Hypothalamus (tissue), 51 donors: ENCODE data around the gene C2CD4A.

Experiments
- DNase-seq, 51 donors: peaks; one replicate each; lab custom pipeline; 2025; lab: John Stamatoyannopoulos, UW

The C2CD4A gene

DNA sequence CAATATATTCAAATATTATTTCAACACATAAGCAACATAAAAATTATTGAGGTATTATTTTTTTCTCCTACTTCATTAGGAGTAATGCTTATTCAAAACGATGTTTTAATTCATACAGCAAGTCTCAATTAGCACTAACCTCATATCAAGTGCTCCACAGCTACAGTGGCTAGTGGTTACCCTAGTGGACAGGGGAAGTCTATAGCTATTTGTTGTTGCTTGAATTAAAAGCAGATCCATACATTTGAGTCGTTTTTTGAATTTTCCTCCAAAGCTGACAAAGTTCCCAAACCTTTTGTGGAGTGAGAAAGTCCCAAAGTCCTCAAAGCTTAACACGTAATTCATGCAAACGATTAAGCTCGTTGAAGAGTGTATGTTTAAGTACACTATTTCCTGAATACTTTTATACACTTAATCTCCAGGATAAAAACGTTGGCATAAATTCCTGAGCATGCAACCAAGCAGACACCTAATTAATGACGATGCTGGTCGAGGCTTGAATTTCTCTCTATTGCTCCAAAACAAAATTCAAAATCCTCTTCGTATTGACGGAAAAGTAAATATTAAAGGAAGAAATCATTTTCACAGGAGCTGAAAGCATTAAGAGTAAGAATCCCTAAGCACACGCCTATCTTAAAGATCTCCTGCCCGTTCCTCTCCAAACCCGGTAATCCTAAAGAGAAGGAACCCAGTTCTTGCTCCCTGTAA, 7.5 kb upstream of the C2CD4A start:
- DNase-seq = no peak

DNA sequence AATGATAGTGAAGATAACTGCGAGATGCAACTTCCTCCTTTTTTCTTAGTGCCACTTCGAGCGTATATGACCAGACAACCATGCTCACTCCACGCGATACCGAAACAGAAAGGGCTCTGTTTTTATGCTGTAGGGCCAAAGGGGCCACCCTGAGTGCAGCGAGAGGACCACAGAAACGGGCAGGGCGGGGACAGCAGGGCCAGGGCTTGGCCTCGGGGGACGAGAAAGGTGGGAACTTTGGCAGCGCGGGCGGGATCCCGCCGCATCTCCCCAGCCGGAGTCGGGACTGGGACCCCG, 7.0 kb upstream of the C2CD4A start:
- DNase-seq = peak in 16 of 51 donors; percentile 22 to 83 (median 56)

DNA sequence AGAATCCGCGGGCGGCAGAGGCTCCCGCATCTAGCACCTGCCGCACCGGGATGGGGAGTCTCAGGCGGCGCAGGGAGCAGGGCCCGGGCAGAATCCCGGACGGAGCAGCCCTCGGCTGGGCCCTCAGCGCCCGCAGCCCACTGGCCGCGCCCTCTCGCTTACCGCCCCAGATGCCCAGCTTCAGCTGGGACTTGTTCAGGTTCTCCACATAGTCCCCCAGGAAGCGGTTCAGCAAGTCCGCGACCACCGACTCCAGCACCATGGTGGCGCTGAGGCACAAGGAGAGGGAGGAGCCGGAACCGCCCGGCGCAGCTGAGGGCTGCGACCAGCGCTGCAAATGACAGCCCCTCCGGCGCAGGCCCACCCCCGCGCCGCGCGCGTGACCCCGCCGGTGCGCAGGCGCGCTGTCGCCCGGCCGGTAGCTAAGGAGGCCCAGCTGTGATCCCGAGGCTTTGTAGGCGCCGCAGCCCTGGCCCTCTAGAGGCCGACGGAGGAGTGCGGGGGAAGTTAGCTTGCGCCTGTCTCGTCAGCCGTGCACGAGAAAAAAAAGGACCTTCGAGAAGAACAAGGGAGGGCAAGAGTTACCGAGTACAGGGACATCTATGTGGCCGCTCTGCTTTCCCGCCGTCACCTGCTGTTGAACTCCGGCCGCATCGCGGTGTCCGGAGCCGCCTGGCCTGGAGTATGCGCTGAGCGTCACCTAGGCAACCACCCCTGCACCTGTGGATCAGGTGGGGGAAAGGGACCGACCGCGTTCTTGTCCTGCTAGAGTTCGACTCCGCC, 6.5 kb upstream of the C2CD4A start, which contains the start of gene VPS13C:
Gene VPS13C, minus strand, starts transcription at position 335 of the 783 bp plus-strand sequence. Its CDS starts 73 bp downstream, at position 262.
- DNase-seq = peak; percentile 66 to 95 (median 88)

DNA sequence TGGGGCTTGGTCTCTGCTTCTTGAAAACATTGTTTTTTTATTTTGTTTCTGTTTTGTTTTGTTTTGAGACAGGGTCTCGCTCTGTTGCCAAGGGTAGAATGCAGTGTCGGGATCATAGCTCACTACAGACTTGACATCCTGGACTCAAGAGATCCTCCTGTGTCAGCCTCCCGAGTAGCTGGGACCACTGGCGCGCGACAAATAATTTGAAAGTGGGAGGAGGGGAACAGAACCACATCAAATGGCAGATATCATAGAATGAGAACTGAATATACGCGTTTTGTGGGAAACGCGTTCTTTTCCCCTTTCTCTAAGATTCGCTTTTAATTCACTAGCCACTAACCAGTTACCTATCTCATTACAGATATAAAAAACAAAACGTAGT, 5.9 kb upstream of the C2CD4A start:
- no peak for DNase-seq

DNA sequence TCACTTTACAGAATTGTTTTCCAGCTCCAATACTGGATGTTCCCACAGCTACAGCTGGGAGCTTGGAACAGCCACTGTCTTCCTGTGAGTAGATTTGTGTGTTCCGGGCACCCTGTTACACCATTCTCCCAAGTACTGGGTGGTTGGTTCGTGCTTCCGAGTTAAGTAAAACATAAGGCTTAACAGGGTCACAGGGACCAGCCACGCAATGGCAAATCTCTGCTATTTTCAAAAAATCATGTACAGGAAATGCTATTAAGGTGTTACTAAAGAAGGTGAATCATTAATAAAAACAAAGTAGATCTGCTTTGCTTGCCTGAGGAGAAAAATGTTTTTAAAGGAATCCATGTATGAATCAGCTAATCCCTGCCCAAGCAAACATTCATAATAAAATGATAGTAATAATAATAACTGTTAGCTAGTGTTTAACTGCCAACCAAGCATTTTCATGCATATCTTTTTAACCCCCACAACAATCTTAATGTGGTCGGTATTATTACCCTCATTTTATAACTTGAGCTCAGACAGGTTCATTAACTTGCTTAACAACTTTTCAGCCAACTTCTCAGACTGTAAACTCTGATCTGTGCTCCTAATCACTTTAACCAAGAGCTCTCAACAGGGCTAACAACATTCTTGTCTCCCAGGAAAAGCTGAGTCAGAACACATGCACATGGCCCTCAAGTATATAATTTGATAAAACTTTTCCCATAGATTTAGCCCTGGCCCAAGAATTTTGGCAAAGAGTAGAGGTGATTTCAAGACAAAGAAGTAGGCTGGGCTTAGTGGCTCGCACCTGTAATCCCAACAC, 2.7 kb upstream of the C2CD4A start:
- no peak for DNase-seq

DNA sequence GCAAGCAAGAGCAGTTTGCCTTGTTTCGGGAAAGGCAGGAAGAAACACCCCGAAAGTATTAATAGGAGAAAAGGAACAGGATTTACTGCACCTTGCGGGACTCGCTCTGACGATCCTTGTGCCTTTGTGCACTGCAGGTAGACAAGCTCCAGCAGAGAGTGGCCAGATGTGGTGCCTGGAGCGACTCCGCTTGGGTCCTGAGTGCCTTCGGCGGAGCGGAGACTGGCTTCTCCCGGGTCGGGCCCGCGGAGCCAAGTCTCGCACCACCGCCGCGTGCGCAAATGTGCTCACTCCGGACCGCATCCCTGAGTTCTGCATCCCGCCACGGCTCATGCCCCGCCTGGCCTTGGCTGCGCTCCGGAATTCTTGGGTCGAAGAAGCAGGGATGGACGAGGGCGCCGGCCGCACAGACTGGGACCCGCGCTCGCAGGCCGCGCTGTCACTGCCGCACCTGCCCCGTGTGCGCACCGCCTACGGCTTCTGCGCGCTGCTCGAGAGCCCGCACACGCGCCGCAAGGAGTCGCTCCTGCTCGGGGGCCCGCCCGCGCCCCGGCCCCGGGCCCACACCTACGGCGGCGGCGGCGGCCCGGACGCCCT, 769 bp downstream of the C2CD4A start:
- peak in 9 of 51 donors; percentile 3 to 34 (median 19) for DNase-seq

DNA sequence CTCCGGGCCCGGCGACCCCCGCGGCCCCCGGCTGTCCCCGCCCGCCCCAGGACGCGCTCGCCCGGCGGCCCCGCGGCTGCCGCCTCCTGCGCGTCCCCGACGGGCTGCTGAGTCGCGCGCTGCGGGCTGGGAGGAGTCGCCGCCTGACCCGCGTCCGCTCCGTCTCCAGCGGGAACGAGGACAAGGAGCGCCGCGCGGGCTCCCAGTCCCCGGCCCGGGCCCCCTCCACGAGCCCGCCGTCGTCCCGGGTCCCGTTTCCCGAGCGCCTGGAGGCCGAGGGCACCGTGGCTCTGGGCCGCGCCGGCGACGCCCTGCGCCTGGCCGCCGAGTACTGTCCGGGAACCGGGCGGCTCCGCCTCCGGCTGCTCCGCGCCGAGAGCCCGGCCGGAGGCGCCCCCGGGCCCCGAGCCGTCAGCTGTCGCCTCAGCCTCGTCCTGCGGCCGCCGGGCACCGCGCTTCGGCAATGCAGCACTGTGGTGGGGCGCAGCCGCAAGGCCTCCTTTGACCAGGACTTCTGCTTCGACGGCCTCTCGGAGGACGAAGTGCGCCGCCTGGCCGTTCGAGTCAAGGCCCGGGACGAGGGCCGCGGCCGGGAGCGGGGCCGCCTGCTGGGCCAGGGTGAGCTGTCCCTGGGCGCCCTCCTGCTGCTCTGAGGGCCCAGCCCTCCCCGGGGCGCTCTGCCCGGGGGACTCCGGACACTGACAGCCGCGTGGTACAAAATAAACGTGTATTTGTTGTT, 1.5 kb downstream of the C2CD4A start:
- DNase-seq = peak in 12 of 51 donors; percentile 5 to 40 (median 10)

DNA sequence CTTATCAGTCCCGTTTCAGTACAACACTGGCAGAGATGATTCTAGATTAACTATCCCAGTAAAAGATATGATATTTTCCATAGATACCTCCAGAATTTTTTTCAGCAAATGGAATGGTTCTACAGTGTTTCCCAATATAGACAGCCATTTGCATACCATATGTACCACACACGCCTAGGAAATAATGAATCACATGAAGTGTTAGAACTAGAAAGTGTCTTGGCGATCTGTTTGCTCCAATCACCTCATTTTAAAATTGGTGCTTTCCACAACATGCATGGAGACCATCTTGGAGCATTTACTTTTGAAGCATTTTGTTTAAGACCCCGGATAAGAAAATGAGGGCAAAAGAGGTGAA, 2.0 kb downstream of the C2CD4A start:
- no peak for DNase-seq

DNA sequence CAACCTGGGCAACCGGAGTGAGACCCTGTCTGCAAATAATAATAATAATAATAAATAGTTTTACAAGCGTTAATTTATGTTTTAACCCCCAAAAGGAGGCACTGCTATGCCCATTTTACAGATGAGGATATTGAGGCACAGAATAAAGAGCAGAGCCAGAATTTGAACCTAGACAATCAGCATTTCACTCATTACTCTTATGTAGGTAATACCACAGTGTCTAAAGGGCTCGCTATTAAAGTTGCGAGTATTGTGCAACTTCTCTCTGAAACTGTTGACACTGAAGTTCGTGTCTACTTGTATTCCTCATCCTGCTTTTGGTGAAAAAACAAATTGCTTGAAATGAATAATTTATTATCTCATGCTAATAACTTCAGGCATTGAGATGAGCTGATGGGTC, 2.8 kb downstream of the C2CD4A start:
- DNase-seq = no peak

DNA sequence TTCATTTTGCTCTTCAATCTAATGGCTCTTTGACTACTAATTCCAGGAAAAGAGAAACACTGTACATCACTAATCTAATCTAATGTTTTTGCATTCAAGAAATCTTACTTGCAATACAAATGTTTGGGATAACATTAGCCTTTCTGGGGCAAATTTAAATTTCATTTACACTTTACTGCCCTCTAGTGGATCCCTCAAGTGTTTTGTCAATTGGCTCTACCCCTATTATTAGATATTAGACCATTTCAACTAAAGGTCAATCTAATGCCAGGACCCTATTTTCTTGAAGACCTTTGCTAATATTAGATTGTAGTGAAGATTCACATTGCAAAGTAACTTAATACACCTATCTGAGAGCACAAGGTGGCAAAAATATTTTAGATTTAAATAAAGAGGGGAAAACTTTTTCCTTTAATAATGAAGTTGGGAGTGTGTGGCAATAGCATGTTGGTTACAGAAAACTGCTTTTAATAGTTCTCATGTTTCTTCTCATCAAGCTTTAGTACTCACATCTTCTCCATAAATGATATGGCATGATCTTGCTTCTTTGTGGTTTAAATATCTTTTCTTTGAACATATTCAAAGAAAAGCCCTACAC, 5.0 kb downstream of the C2CD4A start:
- peak in 1 of 51 donors; percentile 23 for DNase-seq

DNA sequence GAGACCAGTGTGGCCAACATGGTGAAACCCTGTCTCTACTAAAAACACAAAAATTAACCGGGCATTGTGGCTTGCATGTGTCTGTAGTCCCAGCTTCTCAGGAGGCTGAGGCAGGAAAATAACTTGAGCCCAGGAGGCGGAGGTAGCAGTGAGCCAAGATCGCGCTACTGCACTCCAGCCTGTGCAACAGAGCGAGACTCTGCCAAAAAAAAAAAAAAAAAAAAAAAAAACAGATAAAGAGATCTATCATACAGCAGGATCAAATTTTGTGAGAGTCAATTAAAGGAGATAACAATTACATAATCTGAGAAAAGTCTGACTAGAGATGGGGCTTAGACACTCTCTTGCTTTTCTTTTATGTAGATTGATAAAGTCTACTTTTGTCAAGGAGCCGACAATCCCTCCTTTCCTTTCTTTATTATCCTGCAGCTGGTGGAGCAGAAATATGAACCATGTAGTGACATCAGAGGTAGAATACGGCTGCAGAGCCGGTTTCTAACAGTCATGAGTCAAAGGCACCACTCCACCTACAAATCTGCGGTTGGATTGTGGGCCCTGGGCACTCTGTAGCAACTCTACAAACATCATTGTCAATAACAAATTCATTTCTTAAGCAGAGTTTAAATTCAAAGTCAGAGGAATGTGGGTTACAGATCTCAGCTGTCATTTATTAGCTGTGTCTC, 9.0 kb downstream of the C2CD4A start:
- DNase-seq = no peak

DNA sequence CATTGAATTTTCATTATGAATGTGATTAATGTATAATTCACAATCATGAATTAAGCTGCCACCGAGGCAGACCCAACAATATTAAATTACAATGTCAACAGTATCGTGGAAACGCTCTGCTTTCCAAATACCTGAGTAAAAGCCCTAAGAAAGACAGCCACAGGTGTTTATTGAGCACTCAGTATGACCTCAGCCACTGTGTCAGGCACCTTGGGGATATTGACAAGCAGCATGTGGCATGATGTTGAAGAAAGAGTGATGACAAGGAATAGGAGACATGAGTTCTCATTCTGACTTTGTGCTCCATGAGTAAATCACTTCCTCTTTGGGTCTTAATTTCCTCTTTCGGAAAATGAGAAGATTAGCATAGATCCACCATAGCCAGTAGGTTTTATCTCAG, 12.8 kb downstream of the C2CD4A start:
- DNase-seq = no peak

DNA sequence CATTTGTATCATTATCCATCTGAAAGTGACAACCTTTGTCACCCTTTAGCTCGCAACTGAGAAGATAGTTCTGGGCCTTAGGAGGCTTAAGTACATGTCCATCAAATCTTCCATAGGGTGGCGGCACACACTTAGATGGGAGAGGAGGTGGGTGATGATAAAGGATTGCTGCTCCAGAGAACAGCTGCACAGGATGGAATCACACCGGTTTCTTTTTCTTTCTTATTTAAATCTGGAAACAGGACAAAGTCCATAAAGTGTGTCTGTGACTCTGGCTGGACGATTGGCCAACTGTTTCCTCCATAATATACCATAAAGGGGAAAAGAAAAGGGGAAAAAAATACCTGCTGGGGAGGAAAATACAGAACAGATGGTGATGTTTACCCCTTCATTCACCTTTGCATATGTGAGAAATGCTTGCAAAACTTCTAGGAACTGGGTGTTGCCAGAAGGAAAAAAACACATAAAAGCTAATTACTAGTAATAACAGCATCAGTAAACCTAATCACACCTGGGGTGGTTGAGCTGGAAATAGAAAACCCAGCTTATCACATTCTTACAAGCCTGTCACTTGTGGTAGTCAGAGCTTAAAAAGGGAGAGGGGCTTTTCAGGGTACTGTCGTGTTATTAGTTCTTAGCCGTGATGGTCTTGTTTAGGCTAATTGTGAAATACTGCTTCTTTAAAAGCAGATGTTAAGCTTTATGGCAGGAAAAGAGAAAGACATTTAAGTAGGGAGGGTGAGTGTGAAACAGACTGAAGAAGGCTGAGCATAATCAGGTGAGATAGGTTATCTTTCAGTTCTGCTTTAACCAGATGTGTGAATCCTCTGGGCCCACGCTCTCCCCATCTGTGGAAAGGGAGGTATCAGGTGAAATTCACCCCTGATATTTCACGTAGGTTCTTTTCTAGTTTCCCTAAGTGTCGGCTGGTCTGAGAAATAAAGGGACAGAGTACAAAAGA, 16.7 kb downstream of the C2CD4A start:
- DNase-seq = no peak

DNA sequence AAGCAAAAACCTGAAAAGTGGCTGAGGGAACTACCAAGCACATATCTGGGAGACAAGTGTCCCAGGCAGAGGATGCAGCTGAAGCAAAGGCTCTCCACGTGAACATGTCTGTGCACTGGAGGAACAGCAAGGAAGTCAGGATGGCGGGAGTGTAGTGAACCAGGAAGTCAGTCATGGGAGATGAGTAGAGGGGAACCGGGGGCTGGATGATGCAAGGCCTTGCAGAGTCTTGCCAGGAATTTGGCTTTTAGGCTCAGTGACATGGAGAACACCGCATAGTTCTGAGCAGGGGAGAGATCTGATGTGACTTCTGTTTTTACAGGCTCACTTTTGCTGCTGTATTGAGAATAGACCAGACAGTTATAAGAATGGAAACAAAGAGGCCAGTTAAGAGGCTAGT, 19.0 kb downstream of the C2CD4A start:
- peak in 1 of 51 donors; percentile 23 for DNase-seq

DNA sequence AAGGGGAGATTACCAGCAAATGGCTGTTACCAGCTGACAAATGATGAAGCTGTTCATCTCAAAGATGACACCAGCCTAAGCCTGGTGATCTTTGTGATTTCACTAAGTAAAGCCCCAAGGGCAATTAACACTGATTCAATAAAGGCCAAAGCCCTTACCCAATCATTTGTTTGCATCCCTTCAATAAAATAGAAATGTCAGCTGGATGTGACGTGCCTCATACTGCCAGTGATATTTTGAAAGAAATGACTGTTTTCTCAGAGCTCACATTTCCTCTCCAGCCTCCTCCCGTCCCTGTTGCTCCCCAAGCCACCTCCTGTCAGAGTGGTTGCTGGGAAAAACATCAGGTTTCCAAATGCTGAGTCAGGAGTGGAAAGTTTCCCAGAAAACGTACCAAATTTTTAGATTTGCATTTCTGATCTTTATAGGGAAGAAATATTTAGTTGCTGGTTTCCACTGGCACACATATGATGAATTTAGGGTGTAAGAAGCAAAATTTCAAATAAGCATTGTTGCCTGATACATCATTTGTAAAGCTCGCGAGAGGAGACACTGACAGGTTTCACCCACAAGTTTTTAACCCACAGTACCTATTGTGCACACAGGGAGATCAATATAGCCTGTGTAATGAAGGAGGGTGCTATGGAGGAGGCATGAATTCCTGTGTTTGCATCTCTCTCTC, 21.0 kb downstream of the C2CD4A start:
- no peak for DNase-seq

DNA sequence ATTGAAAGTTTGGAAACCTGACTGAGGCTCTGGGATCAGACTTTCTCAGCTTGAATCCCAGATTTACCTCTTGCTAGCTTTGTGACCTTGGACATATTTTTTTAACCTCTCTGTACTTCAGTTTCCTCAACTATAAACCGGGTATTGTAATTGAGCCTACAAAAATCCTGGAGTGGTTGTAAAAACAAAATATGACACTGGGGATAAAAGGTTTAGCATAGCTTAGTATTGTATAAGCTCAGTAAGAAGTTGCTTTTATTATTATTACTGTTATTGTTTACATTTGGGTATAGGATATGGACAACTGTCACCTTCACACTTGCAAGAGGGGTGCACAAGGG, 21.5 kb downstream of the C2CD4A start:
- no peak for DNase-seq

DNA sequence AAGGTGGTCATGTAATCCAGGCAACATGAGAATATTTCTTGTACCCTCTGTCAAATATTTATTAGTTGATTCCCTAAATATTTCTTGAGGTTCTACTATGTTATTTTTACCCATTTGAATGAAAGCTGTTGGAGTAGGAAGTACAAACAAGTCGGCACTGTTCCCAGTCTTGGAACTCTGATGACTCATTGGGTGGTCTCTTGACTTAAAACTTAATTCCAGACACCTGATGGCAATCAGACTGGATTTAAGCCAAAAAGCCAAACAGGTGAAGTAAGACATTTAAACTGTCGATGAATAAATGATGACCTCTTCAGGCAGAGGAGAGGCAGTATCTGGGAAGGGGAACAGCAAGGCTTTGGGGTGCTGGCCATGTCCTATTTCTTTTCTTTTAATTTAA, 22.8 kb downstream of the C2CD4A start:
- no peak for DNase-seq

DNA sequence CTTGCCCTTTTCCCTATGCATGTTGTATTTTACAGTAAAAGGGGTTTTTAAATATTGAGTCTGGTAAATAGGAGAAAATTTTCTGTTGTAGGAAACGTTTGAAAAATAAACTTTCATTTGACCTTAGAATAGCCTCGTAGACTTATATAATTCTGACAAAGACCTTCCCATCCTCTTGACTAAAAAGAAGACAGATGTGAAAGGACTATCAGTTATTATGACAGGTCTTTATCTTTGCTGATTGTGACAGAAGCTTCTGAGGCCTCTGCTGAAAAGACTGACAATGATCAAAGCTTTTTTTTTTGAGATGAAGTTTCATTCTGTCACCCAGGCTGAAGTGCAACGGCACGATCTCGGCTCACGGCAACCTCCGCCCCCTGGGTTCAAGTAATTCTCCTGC, 24.2 kb downstream of the C2CD4A start:
- no peak for DNase-seq
